ENCODE results near the gene OR5H14. TPM values are rescaled to one million over a fixed set of nuclear protein-coding genes. Genes with fewer than 3 reads are reported as not detected.

The OR5H14 gene
- total and polyA plus RNA-seq, 9 of the 15 experiments (the other 6 are each of a cell fraction or from before 2014, with no cell fraction given): not detected

GRCh38 chr3:98108162-98108561 is 39.1 kb upstream of the OR5H14 start (continued):
- TF ChIP-seq CREB3L1 (IDR thresholded peaks at IDR 0.05; ENCODE audit: borderline replicate concordance, low read depth) (no peak), PHF8 (IDR thresholded peaks at IDR 0.05; ENCODE audit: borderline replicate concordance, low read length) (no peak), POLR3A (IDR thresholded peaks at IDR 0.05; ENCODE audit: borderline replicate concordance, extremely low read depth, insufficient read depth, insufficient read length) (no peak), ZBED1 (IDR thresholded peaks at IDR 0.05) (no peak), CBX3 (IDR thresholded peaks at IDR 0.05; ENCODE audit: borderline replicate concordance in 1 of 2, low read length in 2 of 2) (no peak), ELF4 (CRISPR knock-in tag; IDR thresholded peaks at IDR 0.05) (no peak), ZNF197 (CRISPR knock-in tag; IDR thresholded peaks at IDR 0.05; ENCODE audit: low read depth) (no peak)

- no peak overlapping the region for H3K9ac ChIP-seq (ENCODE audit: insufficient read depth in 1 of 2, low read depth in 2 of 2, low read length in 2 of 2)
- DNase-seq (ENCODE audit: extremely low read depth in 1 of 4, low spot score in 3 of 4) (no peak), ATAC-seq (no peak), FAIRE-seq (no peak)
- in situ Hi-C loops (cut with MboI) (no loop called here), intact Hi-C loops (cut with micrococcal nuclease) (no loop called here)
- H3K4me2 ChIP-seq (ENCODE audit: insufficient read depth, low read length): no peak overlapping the region
- POLR2A ChIA-PET: no interaction called here
- TF ChIP-seq SIN3B (IDR thresholded peaks at IDR 0.05; ENCODE audit: low read depth) (no peak), CEBPB (tag; IDR thresholded peaks at IDR 0.05) (no peak), HCFC1 (IDR thresholded peaks at IDR 0.05; ENCODE audit: low read depth, low read length) (no peak)
- H3K27ac ChIP-seq (ENCODE audit: extremely low read depth, low read depth, low read length): no peak overlapping the region
- H3K36me3 ChIP-seq (ENCODE audit: control insufficient read depth, insufficient read depth, low read length): no peaks in the 10 kb centered on the region
- no peak overlapping the region for H2AFZ ChIP-seq (ENCODE audit: low read depth, low read length)
- H3K27me3 ChIP-seq (ENCODE audit: control insufficient read depth in 2 of 2, insufficient read depth in 2 of 2, low read length in 2 of 2): no peaks in the 10 kb centered on the region
- no peaks in the 10 kb centered on the region for H3K9me3 ChIP-seq (replicated peaks; ENCODE audit: control insufficient read depth, insufficient read depth, low read depth, low read length)
- 0% methylated on average over 4 of the region's 4 CpGs for WGBS (ENCODE audit: insufficient coverage, low coverage, missing lambda C conversion rate)
- H3K79me2 ChIP-seq (ENCODE audit: control insufficient read depth, insufficient read depth, low read length): no peaks in the 10 kb centered on the region
- no peaks in the 10 kb centered on the region for H3K4me1 ChIP-seq (replicated peaks in 1 of 2; ENCODE audit: control insufficient read depth in 2 of 2, insufficient read depth in 2 of 2, low read length in 2 of 2)
- H3K9me1 ChIP-seq (ENCODE audit: control insufficient read depth, insufficient read depth, low read length): no peaks in the 10 kb centered on the region
- H3K4me3 ChIP-seq: no peak overlapping the region
- H4K20me1 ChIP-seq (replicated peaks; ENCODE audit: control insufficient read depth, insufficient read depth, low read length): no peaks in the 10 kb centered on the region
- no TSS peak for BruUV-seq (replicated peaks)
- CTCF ChIA-PET (ENCODE audit: low intra/inter-chr PET ratio): no interaction called here
These were observed 37.3 kb upstream of the OR5H14 start for GRCh38 chr3:98109807-98110549.
